Measurements from ENCODE around the gene MOSMO.

DNA sequence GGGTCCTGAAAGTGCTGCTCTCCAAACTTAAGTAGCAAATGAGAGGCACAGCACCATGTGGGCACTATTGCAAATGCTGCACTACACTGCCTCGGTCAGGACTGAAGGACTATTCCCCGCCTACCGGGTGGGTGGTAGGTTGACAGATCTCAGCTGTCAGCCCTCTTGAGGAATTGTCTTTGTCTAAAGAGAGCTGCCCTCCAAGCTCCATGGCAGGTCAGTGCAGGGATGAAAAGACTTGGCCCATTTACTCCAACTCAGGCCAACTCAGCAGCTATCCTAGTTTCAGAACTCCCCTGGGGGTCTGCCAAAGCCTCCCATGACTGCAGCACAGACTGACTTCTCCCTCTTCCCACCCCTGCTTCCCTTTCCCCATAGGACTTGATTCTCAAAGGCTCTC is 3.6 kb upstream of the MOSMO start:
- TF ChIP-seq CTCF (IDR thresholded peaks at IDR 0.05) (no peak), EZH2 (IDR thresholded peaks at IDR 0.05; ENCODE audit: borderline replicate concordance, insufficient read depth, low read depth, low read length, poor library complexity, severe bottlenecking) (no peak)
